DMS114 treated with DMSO at 0.1 percent for 48 hours (cell line): ENCODE data around the gene PSMB2.

ENCODE experiments used
- DNase-seq: peaks from one replicate; lab custom pipeline; 2025; ENCODE audit not compliant: unreplicated experiment; lab: John Stamatoyannopoulos, UW

The PSMB2 gene

DNA sequence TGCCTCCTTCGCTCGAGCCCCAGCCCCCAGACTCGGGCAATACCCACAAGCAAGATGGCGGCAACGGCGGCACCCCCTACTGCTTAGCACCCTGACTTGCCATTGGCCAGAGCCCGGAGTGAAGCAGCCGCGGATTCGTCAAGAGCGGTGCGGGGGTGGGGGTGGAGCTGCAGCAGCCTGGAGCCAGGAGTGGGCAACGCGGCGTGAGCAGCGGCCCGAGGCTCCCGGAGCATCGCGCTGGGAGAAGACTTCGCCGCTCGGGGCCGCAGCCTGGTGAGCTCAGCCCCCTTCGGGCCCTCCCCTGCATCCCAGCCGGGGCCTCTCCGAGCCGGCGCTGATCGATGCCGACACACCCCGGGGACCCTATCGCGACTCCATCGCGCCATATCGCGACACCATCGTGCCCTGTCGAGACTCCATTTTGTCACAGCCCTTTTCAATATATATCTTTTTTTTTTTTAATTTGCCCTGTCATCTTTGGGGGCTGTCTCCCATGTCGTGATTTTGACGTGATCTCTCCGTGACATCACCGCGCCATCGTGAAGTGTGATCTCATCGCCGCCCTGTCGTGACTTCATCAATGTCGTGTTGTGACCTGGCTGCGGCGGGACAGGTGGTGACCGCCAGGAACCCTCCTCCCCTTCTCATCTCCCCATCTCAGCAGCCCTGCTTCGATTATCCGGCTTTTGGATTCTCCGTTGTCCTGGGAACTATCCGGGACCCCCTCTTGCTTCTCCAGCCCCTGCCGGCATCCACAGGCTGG, 83.5 kb downstream of the PSMB2 start, which contains the start of gene NCDN:
TSS of gene NCDN (plus strand) at position 189 of the 763 bp plus-strand sequence. CDS start at position 581, 392 bp downstream.
- peak; percentile 91 for DNase-seq

DNA sequence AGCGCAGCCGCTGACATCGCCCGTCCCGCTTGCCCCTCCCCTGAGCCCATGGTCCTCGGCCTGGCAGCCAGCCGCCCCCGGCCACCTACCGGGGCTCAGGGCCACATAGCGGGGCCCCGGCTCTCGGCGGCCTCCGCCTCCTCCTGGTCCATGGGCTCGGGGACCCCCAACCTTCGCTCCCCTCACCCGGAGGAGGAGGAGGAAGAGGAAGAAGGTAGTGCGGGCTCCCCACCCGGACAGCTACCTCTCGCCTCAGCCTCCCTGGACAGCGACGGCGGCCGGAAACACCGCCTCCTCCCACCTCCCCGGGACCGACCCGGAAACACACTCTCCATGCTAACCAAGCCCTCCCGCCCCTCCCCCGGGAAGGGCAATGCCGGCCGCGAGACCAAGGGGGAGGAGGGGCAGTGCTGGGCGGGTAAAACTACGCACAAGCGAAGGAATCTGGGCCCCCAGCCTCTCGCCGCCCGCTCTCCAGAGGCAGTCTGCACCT, 84.2 kb downstream of the PSMB2 start, which contains the start of gene KIAA0319L:
TSS of gene KIAA0319L (minus strand) at position 286 of the 493 bp plus-strand sequence. CDS start 2,912 bp downstream, outside the sequence.
- peak; percentile 84 for DNase-seq

DNA sequence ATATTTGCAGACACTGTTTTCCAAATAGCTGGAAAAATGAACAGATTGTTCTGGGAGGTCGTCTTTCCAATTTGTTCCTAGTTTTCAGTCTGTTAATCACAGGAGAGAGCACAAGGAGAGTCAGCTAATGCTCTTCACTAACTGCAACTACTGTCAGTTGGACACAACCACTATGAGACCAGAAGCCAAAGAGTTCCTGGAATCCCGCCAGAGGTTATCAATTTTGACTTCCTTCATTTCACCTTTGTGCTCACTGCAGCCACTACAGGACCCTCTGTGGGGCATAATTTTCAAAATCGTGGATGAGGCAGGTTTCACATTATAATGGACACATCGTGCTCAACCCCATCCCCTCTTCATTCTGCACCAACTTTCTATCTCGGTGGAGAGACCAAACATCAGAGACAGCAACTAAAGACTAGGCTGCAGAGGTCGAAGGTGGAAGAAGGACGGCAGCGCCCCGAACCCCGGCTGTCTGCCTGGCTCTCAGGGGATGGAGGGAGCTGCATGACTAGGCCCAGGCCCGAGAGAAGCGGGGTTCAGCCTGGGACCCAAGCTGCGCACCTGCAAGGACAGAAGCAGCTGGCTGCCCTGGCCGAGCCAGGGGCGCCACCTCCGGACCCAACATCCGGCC, 84.7 kb downstream of the PSMB2 start:
- DNase-seq = no peak

DNA sequence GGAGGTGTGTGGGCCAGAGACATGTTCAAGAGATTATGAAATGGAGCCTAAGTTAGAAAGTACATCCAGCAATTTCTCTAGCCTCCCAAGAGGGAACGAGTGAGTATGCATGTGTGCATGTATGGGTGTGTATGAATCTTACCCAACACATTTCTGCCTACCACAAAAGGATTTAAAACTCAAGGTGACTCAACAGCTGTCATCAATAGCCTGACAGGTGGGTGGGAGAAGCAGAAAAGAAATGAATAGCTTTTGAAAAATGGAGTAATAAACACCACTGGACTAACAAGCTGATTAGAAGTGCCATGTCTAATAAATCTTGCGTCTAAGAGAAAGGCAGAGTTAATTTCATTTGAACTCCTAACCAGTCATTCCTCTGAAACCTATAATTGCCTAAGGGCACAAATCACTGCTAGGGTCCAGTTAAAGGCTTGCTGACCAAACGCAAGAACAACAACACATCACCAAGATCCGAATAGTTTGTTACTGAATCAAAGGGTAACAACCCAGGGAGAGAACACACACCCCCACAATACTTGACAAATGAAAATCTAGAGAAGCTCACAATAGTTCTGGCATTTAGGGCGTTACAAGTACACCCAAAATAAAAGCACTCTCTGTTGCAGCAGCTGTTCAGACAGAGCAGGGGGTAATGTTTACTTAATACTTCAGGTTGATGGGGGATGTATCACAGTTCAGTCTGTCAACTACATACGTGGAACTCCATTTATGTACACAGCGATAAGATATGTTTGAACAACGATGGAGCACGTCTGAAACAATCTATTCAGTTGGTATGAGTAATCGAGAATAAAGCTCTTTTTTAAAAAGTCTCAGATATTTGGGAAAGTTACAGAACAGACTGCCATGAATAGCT, 85.5 kb downstream of the PSMB2 start:
- no peak for DNase-seq

DNA sequence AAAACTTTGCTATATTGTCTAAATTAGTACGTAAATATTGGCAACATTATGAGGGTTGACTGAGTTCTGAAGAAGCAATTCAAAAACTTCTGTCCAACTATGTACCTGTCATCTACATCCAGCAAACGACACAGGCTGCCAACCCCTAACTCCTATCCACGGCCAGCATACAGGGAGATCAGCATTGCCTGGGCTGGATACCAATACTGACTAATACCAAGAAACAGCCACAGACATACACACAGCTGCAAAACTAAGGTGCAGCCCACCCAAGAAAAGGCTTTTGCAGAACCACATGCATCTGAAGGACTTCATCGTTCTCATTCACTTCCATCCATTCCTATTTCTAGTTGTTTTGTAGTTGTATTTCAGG, 86.1 kb downstream of the PSMB2 start:
- DNase-seq = no peak

DNA sequence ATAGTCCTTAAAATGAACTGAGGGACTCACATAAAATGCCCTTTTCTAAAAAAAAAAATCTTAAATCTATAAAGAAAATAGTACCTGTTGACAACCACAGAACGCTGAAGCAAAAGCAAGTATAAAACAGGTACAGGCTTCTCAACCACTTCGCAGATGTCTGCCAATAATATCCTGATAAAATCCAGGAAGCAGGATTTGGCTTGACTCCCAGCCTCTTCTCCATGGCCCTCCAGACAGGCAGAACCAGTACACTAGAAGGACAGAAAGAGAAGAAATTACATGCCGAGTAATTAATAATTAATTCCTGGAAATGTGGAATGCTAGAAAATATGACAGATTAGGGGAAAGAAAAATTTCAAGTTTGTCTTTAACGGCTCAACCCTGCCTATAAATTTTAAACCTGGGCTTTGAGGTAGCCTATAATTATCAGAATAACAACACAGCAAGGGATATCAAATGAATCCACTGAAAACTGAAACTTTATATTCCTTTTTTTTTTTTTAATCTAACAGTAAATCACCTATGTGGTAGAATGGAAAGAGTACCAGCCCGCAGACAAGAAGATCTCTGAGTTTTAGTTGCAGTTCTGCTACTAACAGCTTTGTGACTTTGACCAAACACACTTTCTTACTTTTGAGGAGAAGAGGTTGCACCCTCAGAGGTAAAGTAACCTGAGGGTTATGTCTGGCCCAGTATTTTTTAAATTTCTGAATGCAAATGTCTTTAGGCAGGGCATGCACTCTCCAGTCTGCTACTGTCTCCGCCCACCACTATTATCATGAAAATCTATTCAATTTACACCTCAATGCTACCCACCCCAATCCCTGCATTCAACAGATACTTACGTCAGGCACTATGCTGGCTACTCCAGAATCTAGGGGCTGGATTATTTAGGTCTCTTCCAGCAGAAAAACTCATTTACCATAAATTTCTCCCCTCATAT, 86.8 kb downstream of the PSMB2 start:
- no peak for DNase-seq

DNA sequence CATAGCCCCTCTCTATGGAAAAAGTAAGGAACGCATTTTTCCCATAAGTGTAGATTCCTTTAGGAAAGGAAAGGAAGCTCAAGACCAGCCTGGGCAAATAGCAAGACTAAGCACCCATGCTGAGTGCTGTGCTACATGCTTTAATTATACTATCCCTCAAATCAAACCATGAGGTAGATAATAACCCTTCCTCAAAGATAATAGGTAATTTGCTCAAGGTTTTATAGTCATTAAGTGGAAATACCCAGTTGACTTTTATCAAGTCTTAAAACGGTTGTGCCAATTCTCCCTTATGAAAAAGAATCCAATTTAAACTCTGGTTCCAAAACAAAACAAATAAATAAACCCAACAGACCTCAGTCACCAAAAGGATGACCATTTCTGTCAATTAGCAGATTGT, 87.5 kb downstream of the PSMB2 start:
- DNase-seq = no peak
